OCI-LY3 (cell line): ENCODE measurements around the gene AACS.

Experiments used
- H2AFZ ChIP-seq: fragments of 200-600, 300-600 bp; shearing (Covaris generic); 2 replicates; pipeline ENCODE4 v1.6.0; 2014; ENCODE audit warnings: antibody characterized with exemption, low read depth, low read length
- H3K27ac ChIP-seq: fragments of 200-600, 300-600 bp; sonication (generic); 2 replicates; pipeline ENCODE4 v1.5.1; 2014; ENCODE audit warnings: mild to moderate bottlenecking, low read length, moderate library complexity, mixed read lengths
- H3K27me3 ChIP-seq: fragments of 200-600, 300-600 bp; sonication (generic); 2 replicates; pipeline ENCODE4 v1.6.1; 2014; ENCODE audit warnings: low read depth, low read length, mixed read lengths
- H3K36me3 ChIP-seq: fragments of 200-600, 300-600 bp; sonication (generic); replicated peaks from 2 replicates; pipeline ENCODE3; 2014; ENCODE audit warnings: low read depth, low read length, mixed read lengths
- H3K4me1 ChIP-seq: fragments of 300-600, 200-600 bp; sonication (generic); 2 replicates; pipeline ENCODE4 v1.6.1; 2014; ENCODE audit warnings: low read length, mixed read lengths
- H3K4me2 ChIP-seq: fragments of 200-600, 300-600 bp; sonication (generic); 2 replicates; pipeline ENCODE4 v1.6.1; 2014; ENCODE audit warnings: low read length, mixed read lengths
- H3K4me3 ChIP-seq: fragments of 300-600, 200-600 bp; sonication (generic); 2 replicates; pipeline ENCODE4 v1.5.1; 2014; ENCODE audit warnings: antibody characterized with exemption, mild to moderate bottlenecking, low read length, moderate library complexity
- H3K79me2 ChIP-seq: fragments of 300-600, 200-600 bp; shearing (Covaris generic); 2 replicates; pipeline ENCODE4 v1.6.1; 2014; ENCODE audit warnings: mild to moderate bottlenecking, low read length, mixed read lengths
- H3K9ac ChIP-seq: fragments of 300-600, 200-600 bp; shearing (Covaris generic); 2 replicates; pipeline ENCODE4 v1.6.0; 2014; ENCODE audit warnings: mild to moderate bottlenecking, low read length, moderate library complexity
- H3K9me3 ChIP-seq: fragments of 200-600, 300-600 bp; shearing (Covaris generic); 2 replicates; pipeline ENCODE4 v1.6.1; 2014; ENCODE audit warnings: low read length, mixed read lengths; ENCODE audit not compliant: insufficient read depth
- H4K20me1 ChIP-seq: fragments of 200-600, 300-600 bp; sonication (generic); 2 replicates; pipeline ENCODE4 v1.6.1; 2016; ENCODE audit warnings: low read length, mixed read lengths; ENCODE audit not compliant: insufficient read depth
- CTCF ChIP-seq: fragments of 200-600, 300-600 bp; sonication (generic); IDR thresholded peaks from 2 replicates; pipeline ENCODE4 v1.5.1; 2014; ENCODE audit warnings: antibody characterized with exemption, low read length, low read depth
- EZH2phosphoT487 ChIP-seq: fragments of 200-600 bp; shearing (Covaris generic); IDR thresholded peaks from 2 replicates; pipeline ENCODE4 v1.6.1; 2018; ENCODE audit warnings: antibody characterized with exemption, mixed run types, low read depth

AACS gene

GRCh38 chr12:125050446-125050845 is 14.8 kb upstream of the AACS start:
- TF ChIP-seq CTCF = no peak
- TF ChIP-seq EZH2phosphoT487 = no peak
- H3K4me2 ChIP-seq = no peak overlapping the region
- H3K9me3 ChIP-seq = no peaks in the 10 kb centered on the region
- no peak overlapping the region for H2AFZ ChIP-seq
- no peaks in the 10 kb centered on the region for H3K36me3 ChIP-seq
- no peak overlapping the region for H3K27ac ChIP-seq
- H3K9ac ChIP-seq = no peak overlapping the region
- no peaks in the 10 kb centered on the region for H3K79me2 ChIP-seq
- H4K20me1 ChIP-seq = no peaks in the 10 kb centered on the region
- no peaks in the 10 kb centered on the region for H3K27me3 ChIP-seq
- H3K4me3 ChIP-seq = no peak overlapping the region
- no peaks in the 10 kb centered on the region for H3K4me1 ChIP-seq

GRCh38 chr12:125050868-125051267 is 14.4 kb upstream of the AACS start:
- H4K20me1 ChIP-seq = no peaks in the 10 kb centered on the region
- H3K79me2 ChIP-seq = no peaks in the 10 kb centered on the region
- H3K4me1 ChIP-seq = no peaks in the 10 kb centered on the region
- no peak overlapping the region for H3K4me3 ChIP-seq
- H3K9me3 ChIP-seq = no peaks in the 10 kb centered on the region
- TF ChIP-seq CTCF (no peak), EZH2phosphoT487 (no peak)
- no peaks in the 10 kb centered on the region for H3K27me3 ChIP-seq
- H2AFZ ChIP-seq = no peak overlapping the region
- H3K27ac ChIP-seq = no peak overlapping the region
- H3K9ac ChIP-seq = no peak overlapping the region
- no peak overlapping the region for H3K4me2 ChIP-seq
- H3K36me3 ChIP-seq = no peaks in the 10 kb centered on the region

- Histone ChIP-seq H3K36me3 (no peaks in the 10 kb centered on the region), H3K4me2 (no peak overlapping the region), H3K79me2 (no peaks in the 10 kb centered on the region), H3K9me3 (no peaks in the 10 kb centered on the region), H3K9ac (no peak overlapping the region), H4K20me1 (no peaks in the 10 kb centered on the region), H3K27me3 (no peaks in the 10 kb centered on the region), H2AFZ (no peak overlapping the region), H3K4me1 (no peaks in the 10 kb centered on the region), H3K4me3 (no peak overlapping the region), H3K27ac (no peak overlapping the region)
- no peak for TF ChIP-seq EZH2phosphoT487
- no peak for TF ChIP-seq CTCF
These were observed 11.4 kb upstream of the AACS start for GRCh38 chr12:125053821-125054220.

GRCh38 chr12:125055591-125055990 is 9.6 kb upstream of the AACS start:
- no peak overlapping the region for H3K9ac ChIP-seq
- TF ChIP-seq EZH2phosphoT487 (no peak), CTCF (no peak)

More at GRCh38 chr12:125055591-125055990, 9.6 kb upstream of the AACS start:
- Histone ChIP-seq H4K20me1 (no peaks in the 10 kb centered on the region), H3K27me3 (no peaks in the 10 kb centered on the region), H3K27ac (no peak overlapping the region), H3K4me2 (no peak overlapping the region), H3K4me3 (no peak overlapping the region), H3K36me3 (no peaks in the 10 kb centered on the region), H3K4me1 (no peaks in the 10 kb centered on the region), H3K79me2 (no peaks in the 10 kb centered on the region), H3K9me3 (no peaks in the 10 kb centered on the region), H2AFZ (no peak overlapping the region)
